H54 (cell line): ENCODE results near the gene FBXW11.

Experiments
- DNase-seq: peaks from one replicate; pipeline ENCODE4 v3.0.0; 2011; ENCODE audit warnings: low spot score, mixed read lengths; ENCODE audit not compliant: insufficient read length
- FAIRE-seq: peaks from 3 replicates; lab custom pipeline; 2011; peaks lifted over from hg19 to GRCh38; lab: Jason Lieb, UNC
- POLR2A ChIP-seq: IDR thresholded peaks from 2 replicates; pipeline ENCODE4 v1.6.1; 2011; ENCODE audit warnings: low read depth, mild to moderate bottlenecking, low read length

The FBXW11 gene

GRCh38 chr5:171823269-171823668, 183.2 kb downstream of the FBXW11 start:
- no peak for DNase-seq
- no peak for TF ChIP-seq POLR2A
- no peak for FAIRE-seq

- FAIRE-seq (no peak), DNase-seq (no peak)
- TF ChIP-seq POLR2A: no peak
Measured at GRCh38 chr5:171821286-171821685, 185.2 kb downstream of the FBXW11 start.

GRCh38 chr5:171820561-171820960, 185.9 kb downstream of the FBXW11 start:
- FAIRE-seq (no peak), DNase-seq (no peak)
- TF ChIP-seq POLR2A: no peak

GRCh38 chr5:171816666-171817065, 189.8 kb downstream of the FBXW11 start:
- no peak for FAIRE-seq
- no peak for TF ChIP-seq POLR2A

GRCh38 chr5:171813813-171814490, 192.5 kb downstream of the FBXW11 start:
- TF ChIP-seq POLR2A: no peak
- FAIRE-seq (no peak), DNase-seq (no peak)

More at GRCh38 chr5:171816666-171817065, 189.8 kb downstream of the FBXW11 start:
- DNase-seq: no peak

- no peak for TF ChIP-seq POLR2A
- FAIRE-seq: no peak
Measured at GRCh38 chr5:171813270-171813669, 193.2 kb downstream of the FBXW11 start.

More at GRCh38 chr5:171813270-171813669, 193.2 kb downstream of the FBXW11 start:
- DNase-seq: no peak
